Raji (cell line): Measurements from ENCODE around the gene AGAP1.

Experiments
- POLR2A ChIP-seq: IDR thresholded peaks from 2 replicates; pipeline ENCODE4 v1.6.1; 2011; ENCODE audit warnings: low read depth, low read length, control low read depth; ENCODE audit not compliant: insufficient read depth

The AGAP1 gene

DNA sequence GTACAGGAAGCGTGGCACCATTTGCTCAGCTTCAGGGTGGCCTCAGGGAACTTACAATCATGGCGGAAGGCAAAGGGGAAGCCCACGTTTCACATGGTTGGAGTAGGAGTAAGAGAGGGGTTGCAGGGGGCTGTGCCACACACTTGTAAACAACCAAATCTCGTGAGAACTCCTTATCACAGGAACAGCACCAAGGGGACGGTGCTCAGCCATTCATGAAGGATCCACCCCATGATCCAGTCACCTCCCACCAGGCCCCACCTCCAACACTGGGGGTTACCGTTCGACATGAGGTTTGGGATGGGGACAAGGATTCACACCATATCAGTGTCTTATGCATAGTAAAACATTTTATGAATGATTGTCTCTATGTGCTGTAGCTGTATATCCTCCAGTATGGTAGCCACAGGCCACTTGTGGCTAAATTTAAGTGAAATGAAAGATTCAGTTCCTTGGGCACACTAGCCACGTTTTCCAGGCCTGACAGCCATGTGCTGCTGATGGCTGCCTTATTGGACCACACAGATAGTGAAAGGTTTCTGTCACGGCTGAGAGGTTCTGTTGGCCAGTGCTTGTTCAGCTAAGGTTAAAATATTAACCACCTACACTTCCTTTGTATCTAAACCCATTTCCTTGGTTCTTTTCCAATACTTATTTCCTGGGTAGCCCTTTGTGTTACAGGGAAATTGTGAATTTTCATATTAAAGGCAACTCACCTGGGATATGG lies 77.3 kb downstream of the AGAP1 start:
- no peak for TF ChIP-seq POLR2A

DNA sequence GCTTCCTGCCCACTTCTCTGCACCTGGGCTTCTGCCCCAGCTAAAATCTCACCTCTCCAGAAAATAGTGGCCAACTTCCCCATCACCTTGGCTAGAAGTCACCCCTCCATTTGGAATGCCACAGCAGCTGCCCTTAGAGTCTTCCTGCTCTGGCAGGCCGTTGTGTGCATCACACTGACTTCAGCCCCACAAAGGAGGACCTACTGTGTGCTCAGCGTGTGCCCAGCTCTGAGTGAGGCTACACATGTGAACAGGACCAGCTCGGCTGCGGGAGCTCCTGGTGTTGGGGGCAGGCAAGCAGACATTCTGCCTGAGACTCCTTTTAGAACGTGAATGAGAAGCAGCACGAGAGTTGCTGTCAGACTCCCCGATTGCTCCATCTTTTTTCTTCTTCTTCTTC lies 78.7 kb downstream of the AGAP1 start:
- no peak for TF ChIP-seq POLR2A

DNA sequence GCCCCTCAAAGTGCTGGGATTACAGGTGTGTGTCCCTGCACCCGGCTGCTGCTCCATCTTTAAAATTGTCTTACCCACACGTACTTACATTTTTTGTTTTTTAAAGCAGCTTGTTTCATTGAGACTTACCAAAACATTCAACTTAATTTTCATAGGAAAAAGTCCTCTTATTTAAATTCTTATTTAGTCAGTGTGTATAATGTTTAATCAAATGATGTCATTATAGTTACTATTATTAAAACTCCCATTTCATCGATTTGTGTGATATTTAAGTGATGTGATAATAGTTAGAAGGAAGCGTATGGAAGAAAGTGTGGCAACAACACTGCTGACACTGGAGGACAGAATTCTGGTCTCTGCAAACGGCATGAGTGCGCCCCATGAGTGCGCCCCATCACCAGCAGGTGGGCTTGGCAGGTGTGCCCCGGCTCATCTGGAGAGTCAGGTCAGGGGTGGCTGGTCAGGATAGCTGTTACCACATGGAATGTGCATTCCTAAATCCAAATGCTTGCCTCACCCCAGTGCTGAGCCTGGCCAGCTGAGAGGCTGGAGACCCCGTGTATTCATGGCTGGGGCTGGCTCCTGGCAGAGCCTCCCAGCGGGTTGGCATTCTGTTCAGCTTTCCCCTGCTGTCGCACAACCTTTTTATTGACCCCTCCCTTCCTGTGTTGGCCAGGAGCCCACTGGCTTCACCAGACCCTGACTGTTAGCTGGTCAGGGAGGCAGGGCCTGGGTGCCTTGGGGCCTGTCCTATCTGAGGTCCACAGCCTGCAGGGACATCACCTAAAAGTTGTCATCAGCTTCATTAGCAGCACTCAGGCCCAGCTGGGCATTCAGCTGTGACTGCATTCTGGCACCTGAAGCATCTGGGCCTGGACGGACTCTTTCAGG lies 79.7 kb downstream of the AGAP1 start:
- TF ChIP-seq POLR2A = no peak

DNA sequence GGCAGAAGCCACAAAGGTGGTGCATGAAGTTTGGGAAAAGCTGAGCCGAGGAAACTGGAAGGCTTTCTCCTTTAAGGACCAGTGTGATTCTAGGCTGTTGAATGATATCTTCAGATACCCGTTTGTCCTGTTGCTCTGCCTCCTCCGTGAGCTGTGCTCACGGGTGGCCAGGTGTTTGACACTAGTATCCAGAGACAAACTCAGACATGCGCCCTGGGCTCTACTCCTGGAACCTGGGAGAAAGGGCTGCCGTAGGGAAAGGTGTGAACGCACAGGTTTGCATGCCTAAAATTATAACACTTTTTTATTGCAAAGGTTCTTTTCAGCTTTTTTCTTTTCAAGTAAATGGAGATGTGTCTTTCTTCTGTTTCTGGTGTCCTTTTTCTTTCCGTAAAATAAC lies 81.6 kb downstream of the AGAP1 start:
- TF ChIP-seq POLR2A = no peak

GRCh38 chr2:235575904-235576303 lies 82.1 kb downstream of the AGAP1 start:
- no peak for TF ChIP-seq POLR2A

- no peak for TF ChIP-seq POLR2A
Measured at GRCh38 chr2:235576337-235576910, 82.6 kb downstream of the AGAP1 start.

DNA sequence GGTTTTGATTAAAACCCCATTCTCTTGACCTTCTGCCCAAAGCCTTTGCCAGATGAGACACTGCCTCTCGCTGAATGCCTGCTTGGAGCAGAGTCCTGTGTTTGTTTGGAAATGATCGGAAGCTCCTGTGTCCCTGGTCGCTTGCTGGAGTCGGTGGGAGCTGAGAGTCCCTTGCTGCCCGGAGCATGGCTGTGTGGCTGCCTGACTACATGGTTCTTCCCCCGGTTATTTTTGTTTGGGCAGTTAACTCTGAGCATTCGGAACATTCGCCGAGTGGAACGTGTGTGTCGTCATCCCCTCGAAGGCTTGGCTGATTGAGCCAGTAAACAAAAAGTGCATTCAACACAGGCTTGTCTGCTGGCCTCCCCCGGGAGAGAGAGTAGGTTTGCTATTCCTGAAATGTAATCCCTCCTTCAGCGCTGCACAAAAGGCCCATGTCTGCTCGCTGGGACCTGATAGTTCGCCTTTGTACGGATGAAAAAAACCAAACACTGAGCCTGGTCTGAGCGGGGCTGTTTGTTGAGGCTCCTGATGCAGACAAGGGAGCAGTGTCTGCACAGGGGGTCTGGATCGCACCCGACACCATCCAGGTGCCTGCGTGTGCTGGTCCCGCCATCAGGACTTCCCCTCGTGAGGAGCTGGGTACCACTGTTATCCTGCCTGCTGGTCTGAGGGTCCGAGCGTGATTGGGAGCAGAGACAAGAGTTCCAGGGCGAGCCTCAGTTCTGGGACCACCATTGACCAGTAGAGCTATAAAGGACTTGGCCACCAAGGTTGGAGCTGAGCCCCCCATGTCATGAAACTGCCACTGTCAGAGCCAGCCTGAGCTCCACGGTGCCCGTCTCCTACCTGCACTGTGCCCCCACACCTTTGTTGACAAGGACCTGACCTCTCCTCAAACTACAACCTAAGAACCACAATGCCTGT lies 83.8 kb downstream of the AGAP1 start:
- no peak for TF ChIP-seq POLR2A

- no peak for TF ChIP-seq POLR2A
Measured at GRCh38 chr2:235579128-235579527, 85.3 kb downstream of the AGAP1 start.

GRCh38 chr2:235580426-235581157 lies 86.7 kb downstream of the AGAP1 start:
- no peak for TF ChIP-seq POLR2A

DNA sequence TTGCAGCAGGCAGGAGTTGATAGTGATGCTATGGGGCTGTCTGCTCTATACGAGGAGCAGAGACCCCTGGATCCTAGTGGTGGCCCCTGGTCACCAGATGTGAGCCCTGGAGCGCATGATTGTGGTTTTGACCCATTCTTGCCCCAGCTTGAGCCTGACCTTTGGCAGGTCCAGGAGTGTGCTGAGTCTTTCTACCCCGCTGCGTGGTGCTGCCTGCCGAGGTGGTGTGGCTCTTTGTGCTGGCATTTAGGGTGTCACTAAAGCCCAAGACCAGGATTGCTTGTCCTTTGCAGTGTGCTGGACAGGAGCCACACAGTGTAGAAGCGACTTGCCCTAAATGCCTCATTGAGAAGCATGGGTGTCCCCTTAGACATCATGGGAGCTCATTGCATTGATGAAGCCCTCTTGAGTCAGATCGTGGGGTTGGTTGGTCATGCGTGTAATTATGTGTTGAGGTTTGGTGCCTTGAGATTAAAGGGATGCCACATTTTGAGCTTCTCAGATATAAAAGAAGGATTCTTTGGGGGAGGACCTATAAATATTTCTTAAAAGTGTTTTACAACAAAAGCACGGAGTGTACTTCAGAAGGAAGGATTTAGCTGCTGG lies 88.3 kb downstream of the AGAP1 start:
- TF ChIP-seq POLR2A = no peak

- no peak for TF ChIP-seq POLR2A
Measured at GRCh38 chr2:235582729-235583128, 88.9 kb downstream of the AGAP1 start.

- no peak for TF ChIP-seq POLR2A
Measured at GRCh38 chr2:235583144-235583543, 89.3 kb downstream of the AGAP1 start.

DNA sequence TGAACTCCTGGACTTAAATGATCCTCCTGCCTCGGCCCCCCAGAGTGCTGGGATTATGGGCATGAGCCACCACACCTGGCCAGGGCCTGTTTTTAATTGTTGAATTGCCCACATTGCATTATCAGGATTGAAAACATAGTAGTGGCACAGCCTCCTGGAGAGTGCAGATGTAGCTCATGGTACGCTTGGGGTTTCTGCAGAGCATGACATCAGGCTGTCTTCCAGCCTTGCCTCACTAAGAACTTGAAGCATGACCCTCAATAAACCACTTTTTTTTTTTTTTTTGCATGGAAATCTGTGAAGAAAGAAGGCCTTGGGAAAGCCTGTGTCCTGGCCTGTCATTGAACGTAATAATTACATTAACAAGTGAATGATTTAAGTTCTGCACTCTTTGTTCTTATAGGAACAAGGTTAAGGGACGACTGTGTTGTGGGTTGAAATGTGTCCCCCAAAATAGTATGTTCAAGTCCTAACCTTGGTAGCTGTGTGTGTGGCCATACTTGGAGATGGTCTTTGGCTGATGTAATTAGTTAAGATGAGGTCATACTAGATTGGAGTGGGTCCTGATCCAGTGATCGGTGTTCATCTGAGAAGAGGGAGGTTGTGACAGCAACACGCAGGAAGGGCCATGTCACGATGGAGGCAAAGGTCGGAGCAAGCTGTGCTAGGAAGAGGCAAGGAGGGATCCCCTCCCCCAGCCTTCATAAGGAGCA lies 90.2 kb downstream of the AGAP1 start:
- no peak for TF ChIP-seq POLR2A
